HepG2 (cell line): ENCODE measurements around the gene RRBP1. TPM values are rescaled to one million over a fixed set of nuclear protein-coding genes. Genes with fewer than 3 reads are reported as not detected.
A peak's percentile ranks its signal among the peaks of the same experiment; 100 is the strongest.

Experiments used
- AGO2 ChIP-seq: fragments of 200-400 bp; formaldehyde crosslinking; optimal IDR thresholded peaks from 2 replicates; pipeline ENCODE3; 2017; ENCODE audit warnings: mild to moderate bottlenecking, low read depth, low read length, moderate library complexity
- ELF3 ChIP-seq: IDR thresholded peaks from 2 replicates; pipeline ENCODE4 v1.6.1; 2016; ENCODE audit warnings: missing genetic modification reagents, missing compliant biosample characterization
- HOXA3 ChIP-seq: sonication (generic); formaldehyde crosslinking; IDR thresholded peaks from 2 replicates; pipeline ENCODE4 v1.5.0; 2020; ENCODE audit warnings: missing genetic modification reagents
- ISX ChIP-seq: sonication (generic); formaldehyde crosslinking; conservative IDR thresholded peaks from 2 replicates; pipeline ENCODE4 v1.5.0; 2020; ENCODE audit warnings: missing genetic modification reagents
- LCORL ChIP-seq, 2 experiments: fragments of 450-650 bp in 1 of 2; sonication (generic) in 1 of 2; formaldehyde crosslinking in 1 of 2; IDR thresholded peaks; 2 replicates each; pipeline versions ENCODE4 v1.5.0 to v1.6.1; 2017 to 2020; ENCODE audit warnings: antibody characterized with exemption in 1 of 2, missing genetic modification reagents in 1 of 2
- NFE2L1 ChIP-seq: sonication (generic); formaldehyde crosslinking; IDR thresholded peaks from 2 replicates; pipeline ENCODE4 v1.4.0; 2020; ENCODE audit warnings: missing genetic modification reagents, mild to moderate bottlenecking, borderline replicate concordance
- PAF1 ChIP-seq: IDR thresholded peaks from 2 replicates; pipeline ENCODE4 v1.6.1; 2016; ENCODE audit warnings: missing genetic modification reagents, missing compliant biosample characterization
- POGK ChIP-seq: sonication (generic); formaldehyde crosslinking; conservative IDR thresholded peaks from 2 replicates; pipeline ENCODE4 v1.8.0; 2022; ENCODE audit warnings: mild to moderate bottlenecking, moderate library complexity, missing genetic modification reagents
- PREB ChIP-seq: sonication (generic); formaldehyde crosslinking; IDR thresholded peaks from 2 replicates; pipeline ENCODE4 v1.4.0; 2020; ENCODE audit warnings: missing genetic modification reagents
- TBL1XR1 ChIP-seq: fragments of 150-350 bp; IDR thresholded peaks from 2 replicates; pipeline ENCODE4 v1.6.1; 2014; ENCODE audit warnings: borderline replicate concordance, low read length; ENCODE audit not compliant: partially characterized antibody
- XBP1 ChIP-seq: sonication (generic); formaldehyde crosslinking; IDR thresholded peaks from 2 replicates; pipeline ENCODE4 v1.5.0; 2020; ENCODE audit warnings: missing genetic modification reagents
- ZNF318 ChIP-seq: sonication (generic); formaldehyde crosslinking; IDR thresholded peaks from 2 replicates; pipeline ENCODE4 v1.4.0; 2020; ENCODE audit warnings: mild to moderate bottlenecking, missing genetic modification reagents
- polyA plus RNA-seq, 8 experiments: library from polyadenylated mRNA; depleted of rRNA in 3 of 8; stranded (reverse) in 7 of 8; unstranded in 1 of 8; fragments of >200 nt; fragmentation: Illumina TruSeq in 4 of 8; extraction: Trizol in 4 of 8; gene quantifications; 2 replicates each; pipeline versions ENCODE4 v1.2.1 to v1.2.3, GENCODE V29; 2011 to 2016; ENCODE audit warnings: low read depth in 4 of 8, missing spikeins in 1 of 8, mixed read lengths in 1 of 8; ENCODE audit not compliant: insufficient read depth in 1 of 8
- total RNA-seq, 5 experiments: library from RNA; depleted of rRNA; stranded (reverse); fragments of >200 nt; fragmentation: Illumina TruSeq; extraction: Trizol; gene quantifications; 2 replicates each; pipeline ENCODE4 v1.2.3, GENCODE V29; 2016; ENCODE audit warnings: low read depth in 1 of 5
- TF ChIP-seq, protein P1 (sequence below): sonication (generic); formaldehyde crosslinking; IDR thresholded peaks from 2 replicates; pipeline ENCODE4 v1.5.1; 2020; ENCODE audit warnings: mild to moderate bottlenecking, missing genetic modification reagents, borderline replicate concordance
- TF ChIP-seq, protein P2 (sequence below): sonication (generic); formaldehyde crosslinking; IDR thresholded peaks from 2 replicates; pipeline ENCODE4 v1.5.0; 2020; ENCODE audit warnings: missing genetic modification reagents

The RRBP1 gene
- total and polyA plus RNA-seq, 2 of the 13 experiments (the other 11 are each of a cell fraction or from before 2014, with no cell fraction given), result 150 to 222 TPM

DNA sequence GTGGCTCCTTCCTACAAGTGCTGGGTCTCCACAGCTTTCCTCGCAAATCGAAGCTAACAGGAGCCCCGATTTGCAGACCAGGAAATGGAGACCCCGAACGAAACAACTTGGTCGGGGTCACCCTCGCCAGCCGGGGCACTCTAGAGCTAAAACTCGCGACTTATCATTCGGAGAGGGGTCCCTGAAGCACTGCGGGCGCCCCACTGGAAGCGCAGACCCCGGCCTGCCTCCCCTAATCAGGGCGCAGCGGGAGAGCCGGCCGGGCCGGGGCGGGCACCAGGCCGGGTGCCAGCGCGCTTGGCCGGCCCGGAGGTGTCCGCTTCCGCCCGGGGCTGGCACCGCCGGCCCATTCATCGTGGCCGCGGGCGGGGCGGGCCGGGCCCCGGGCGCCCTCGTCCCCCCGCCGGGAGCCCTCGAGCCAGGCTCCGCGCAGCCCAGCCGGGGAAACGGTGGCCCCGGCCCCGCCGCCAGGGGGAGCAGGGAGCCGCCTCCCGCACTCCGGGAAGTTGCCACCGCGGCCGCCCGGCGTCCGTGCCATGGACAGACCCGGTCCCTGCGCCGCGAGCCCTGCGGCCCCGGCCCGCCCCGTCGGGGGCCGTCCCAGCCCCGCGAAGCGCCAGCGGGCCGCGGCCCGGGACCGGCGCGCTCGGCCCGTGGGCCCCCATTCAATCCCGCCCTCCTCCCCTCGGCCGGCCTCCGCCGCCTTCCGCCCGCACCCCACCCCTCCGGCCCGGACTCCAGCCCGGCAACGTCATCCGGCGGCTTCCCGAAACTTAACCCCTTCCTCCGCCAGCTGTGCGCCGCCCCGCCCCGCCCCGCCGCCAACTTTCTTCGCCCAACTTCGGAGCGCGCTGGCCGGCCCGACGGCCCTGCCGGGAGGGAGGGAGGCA lies 961 bp downstream of the RRBP1 start (continued):
- no peak for TF ChIP-seq ZNF318 (CRISPR knock-in tag)
- TF ChIP-seq, protein P1, sequence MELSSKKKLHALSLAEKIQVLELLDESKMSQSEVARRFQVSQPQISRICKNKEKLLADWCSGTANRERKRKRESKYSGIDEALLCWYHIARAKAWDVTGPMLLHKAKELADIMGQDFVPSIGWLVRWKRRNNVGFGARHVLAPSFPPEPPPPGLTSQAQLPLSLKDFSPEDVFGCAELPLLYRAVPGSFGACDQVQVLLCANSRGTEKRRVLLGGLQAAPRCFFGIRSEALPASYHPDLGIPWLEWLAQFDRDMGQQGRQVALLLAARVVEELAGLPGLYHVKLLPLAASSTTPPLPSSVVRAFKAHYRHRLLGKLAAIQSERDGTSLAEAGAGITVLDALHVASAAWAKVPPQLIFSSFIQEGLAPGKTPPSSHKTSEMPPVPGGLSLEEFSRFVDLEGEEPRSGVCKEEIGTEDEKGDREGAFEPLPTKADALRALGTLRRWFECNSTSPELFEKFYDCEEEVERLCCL (CRISPR knock-in tag), result no peak
- TF ChIP-seq AGO2, result peak; percentile 75
- TF ChIP-seq HOXA3 (CRISPR knock-in tag), result peak; percentile 52; the same call in 1 of the 2 replicates
- no peak for TF ChIP-seq TBL1XR1
- TF ChIP-seq, protein P2, sequence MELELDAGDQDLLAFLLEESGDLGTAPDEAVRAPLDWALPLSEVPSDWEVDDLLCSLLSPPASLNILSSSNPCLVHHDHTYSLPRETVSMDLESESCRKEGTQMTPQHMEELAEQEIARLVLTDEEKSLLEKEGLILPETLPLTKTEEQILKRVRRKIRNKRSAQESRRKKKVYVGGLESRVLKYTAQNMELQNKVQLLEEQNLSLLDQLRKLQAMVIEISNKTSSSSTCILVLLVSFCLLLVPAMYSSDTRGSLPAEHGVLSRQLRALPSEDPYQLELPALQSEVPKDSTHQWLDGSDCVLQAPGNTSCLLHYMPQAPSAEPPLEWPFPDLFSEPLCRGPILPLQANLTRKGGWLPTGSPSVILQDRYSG (CRISPR knock-in tag), result no peak
- TF ChIP-seq POGK (CRISPR knock-in tag), result no peak
- TF ChIP-seq XBP1 (CRISPR knock-in tag), result no peak
- TF ChIP-seq PREB (CRISPR knock-in tag), result no peak
- TF ChIP-seq PAF1 (CRISPR knock-in tag), result no peak
- no peak for TF ChIP-seq NFE2L1
- TF ChIP-seq ISX, result no peak
- no peak for TF ChIP-seq LCORL (IDR thresholded peaks at IDR 0.05)
- TF ChIP-seq LCORL (CRISPR knock-in tag; IDR thresholded peaks at IDR 0.05), result no peak; the same call in 1 of the 2 replicates
- peak; percentile 64; the same call in 1 of the 2 replicates for TF ChIP-seq ELF3
